Large intestine (tissue), 3 donors: Measurements from ENCODE around the gene CIT. TPM values are rescaled to one million over a fixed set of nuclear protein-coding genes. Genes with fewer than 3 reads are reported as not detected.

Experiments used
- DNase-seq, 2 donors: peaks; one replicate each; pipeline versions ENCODE4 v3.0.0 to v3.0.0-alpha.2; 2013
- H3K27ac ChIP-seq: one replicate; pipeline ENCODE4 v1.5.1; 2013; ENCODE audit warnings: low read length
- H3K27me3 ChIP-seq: 2 replicates; pipeline ENCODE4 v1.6.1; 2013; ENCODE audit warnings: low read length; ENCODE audit not compliant: control insufficient read depth, insufficient read depth
- H3K36me3 ChIP-seq: 2 replicates; pipeline ENCODE4 v1.6.1; 2013; ENCODE audit warnings: low read length; ENCODE audit not compliant: control insufficient read depth, insufficient read depth
- H3K4me1 ChIP-seq: one replicate; pipeline ENCODE4 v1.6.1; 2013; ENCODE audit warnings: low read length; ENCODE audit not compliant: control insufficient read depth, insufficient read depth
- H3K4me3 ChIP-seq: one replicate; pipeline ENCODE4 v1.5.1; 2013; ENCODE audit warnings: low read length
- H3K9me3 ChIP-seq: one replicate; pipeline ENCODE4 v1.6.1; 2013; ENCODE audit warnings: mild to moderate bottlenecking, low read depth, low read length, moderate library complexity; ENCODE audit not compliant: control insufficient read depth
- WGBS: methylation state at CpG from one replicate; pipeline ENCODE4 v1.1.5; 2013; ENCODE audit warnings: low lambda C conversion rate; ENCODE audit not compliant: insufficient coverage; 5-methylcytosine and 5-hydroxymethylcytosine counted together
- polyA plus RNA-seq: library from polyadenylated mRNA; unstranded; fragments of 120-200 nt; gene quantifications from one replicate; pipeline ENCODE4 v1.2.1, GENCODE V29; 2013

The CIT gene
- polyA plus RNA-seq, 1 donor, result 9.4 TPM

DNA sequence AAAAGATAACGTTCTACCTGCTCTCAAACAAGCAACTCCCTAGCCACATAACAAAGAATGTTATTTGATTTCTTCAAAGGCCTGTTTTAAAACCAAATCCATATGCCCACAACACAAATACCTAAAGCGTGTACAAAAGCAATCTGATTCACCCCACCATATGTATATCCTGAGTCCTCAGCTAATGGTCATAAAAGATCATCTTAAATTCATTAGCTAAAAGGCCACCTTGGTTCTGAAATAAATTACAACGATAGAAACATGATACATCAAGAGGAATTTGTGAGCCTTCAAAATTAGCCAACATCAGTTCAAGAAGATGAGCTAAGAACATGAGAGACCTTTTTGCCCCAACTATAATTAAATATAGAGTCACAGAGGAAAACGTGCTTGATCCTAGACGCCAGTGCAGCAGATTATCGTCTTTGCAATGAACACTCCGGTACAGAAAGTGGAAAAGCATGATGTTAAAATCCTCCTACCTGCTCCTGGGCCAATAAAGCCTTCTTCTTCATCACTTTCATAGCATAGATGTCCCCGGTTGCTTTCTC, 20.0 kb downstream of the CIT start:
- WGBS, result 83% methylated on average over 1 of the region's 8 CpGs
- Histone ChIP-seq H3K36me3 (peaks cover 2% of the 10 kb centered on the region), H3K4me3 (no peak overlapping the region), H3K27me3 (no peaks in the 10 kb centered on the region), H3K9me3 (no peaks in the 10 kb centered on the region), H3K4me1 (no peaks in the 10 kb centered on the region), H3K27ac (no peak overlapping the region)
- DNase-seq, result no peak

DNA sequence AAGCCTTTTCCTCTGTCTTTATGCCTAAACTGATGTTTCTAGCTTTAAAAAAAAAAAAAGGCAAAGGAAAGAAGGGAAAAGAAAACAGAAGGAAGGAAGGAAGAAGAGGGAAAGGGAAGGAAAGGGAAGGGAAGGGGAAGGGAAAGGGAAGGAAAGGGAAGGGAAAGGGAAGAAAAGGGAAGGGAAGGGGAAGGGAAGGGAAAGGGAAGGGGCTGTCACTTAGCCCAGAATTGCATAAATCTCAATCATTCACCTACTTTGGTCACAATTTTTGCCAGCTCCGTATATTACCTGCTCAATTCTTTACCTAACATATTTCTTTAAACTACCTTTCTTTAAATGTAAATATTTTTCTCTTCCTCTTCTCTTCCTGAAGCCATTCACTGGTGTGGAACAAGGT, 26.8 kb downstream of the CIT start:
- peaks cover 3% of the 10 kb centered on the region for H3K36me3 ChIP-seq
- H3K4me3 ChIP-seq, result no peak overlapping the region
- no peaks in the 10 kb centered on the region for H3K27me3 ChIP-seq
- H3K4me1 ChIP-seq, result no peaks in the 10 kb centered on the region
- WGBS, result 100% methylated on average over 1 of the region's 1 CpG
- no peak for DNase-seq
- no peak overlapping the region for H3K27ac ChIP-seq
- H3K9me3 ChIP-seq, result no peaks in the 10 kb centered on the region

DNA sequence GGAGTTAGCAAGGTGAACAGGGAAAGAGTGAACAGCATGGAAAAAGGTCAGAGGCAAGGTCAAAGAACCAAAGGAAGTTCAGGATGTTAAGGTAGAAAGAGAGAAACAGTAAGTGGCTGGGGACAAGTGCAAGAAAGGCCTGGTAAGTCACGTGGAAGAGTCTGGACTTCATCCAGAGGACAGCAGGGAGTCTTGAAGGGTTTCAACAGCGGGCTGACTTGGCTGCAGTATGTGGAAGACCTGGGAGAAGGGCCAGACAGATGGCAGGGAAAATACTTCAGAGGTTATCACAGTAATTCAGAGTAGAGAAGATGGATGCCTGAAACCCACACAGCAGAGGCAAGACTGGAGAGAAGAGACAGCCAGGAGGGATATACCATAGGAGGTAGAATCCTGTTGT, 34.0 kb downstream of the CIT start:
- DNase-seq, result no peak
- Histone ChIP-seq H3K27me3 (no peaks in the 10 kb centered on the region), H3K9me3 (no peaks in the 10 kb centered on the region), H3K27ac (no peak overlapping the region), H3K4me3 (no peak overlapping the region), H3K36me3 (peaks cover 5% of the 10 kb centered on the region), H3K4me1 (no peaks in the 10 kb centered on the region)
- no CpG with 5 or more reads among the region's 2 CpGs for WGBS

DNA sequence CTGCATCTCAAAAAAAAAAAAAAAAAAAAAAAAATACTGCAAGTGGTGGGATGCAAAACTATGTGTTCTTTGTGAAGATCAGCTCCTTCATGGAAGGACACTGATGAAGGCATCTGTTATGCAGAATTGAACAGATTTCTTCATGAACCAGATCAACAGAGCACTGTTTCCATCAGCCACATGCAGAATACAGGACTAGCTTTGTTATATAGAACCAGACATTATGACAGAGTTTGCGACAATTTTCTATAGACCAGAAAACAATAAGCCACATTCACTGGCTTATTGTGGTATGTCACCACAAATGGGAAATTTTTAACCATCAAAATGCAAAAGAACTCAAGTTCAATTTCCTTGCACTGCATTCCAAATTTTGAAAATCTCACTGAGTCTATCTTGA, 34.7 kb downstream of the CIT start:
- no peaks in the 10 kb centered on the region for H3K4me1 ChIP-seq
- no peak overlapping the region for H3K4me3 ChIP-seq
- H3K9me3 ChIP-seq, result no peaks in the 10 kb centered on the region
- no peak overlapping the region for H3K27ac ChIP-seq
- WGBS, result no CpG with 5 or more reads among the region's 1 CpG
- peaks cover 5% of the 10 kb centered on the region for H3K36me3 ChIP-seq
- DNase-seq, result no peak
- no peaks in the 10 kb centered on the region for H3K27me3 ChIP-seq

DNA sequence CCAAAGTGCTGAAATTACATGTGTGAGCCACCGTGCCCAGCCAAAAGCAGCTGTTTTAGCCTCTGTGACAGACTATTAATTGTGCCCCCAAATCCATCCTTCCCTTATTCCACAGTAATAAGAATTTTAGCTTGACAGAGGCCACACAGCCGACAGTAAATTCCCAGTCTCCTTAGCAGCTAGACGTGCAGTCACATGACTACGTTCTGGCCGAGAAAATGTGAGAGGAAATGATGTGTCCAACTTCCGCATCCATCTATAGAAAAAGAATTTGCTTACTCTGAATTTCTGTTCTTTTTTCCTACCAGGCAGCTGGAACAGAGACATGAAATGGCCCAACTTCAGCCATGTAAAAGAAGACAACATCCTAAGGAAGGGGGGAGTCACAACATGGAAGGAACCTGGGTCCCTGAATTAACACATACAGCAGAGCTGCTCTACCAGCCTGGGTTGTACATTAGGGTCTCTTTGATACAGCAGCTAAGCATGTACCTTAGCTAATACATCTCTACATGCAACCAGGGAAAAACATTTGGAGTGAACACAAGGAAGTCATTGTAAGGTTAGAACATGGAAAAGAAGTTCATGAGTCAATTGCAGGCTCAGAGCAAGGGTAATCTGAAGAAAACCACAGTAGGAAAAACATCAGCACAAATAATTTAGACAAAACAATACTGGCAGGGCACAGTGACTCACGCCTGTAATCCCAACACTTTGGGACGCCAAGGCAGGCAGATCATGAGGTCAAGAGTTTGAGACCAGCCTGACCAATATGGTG, 35.5 kb downstream of the CIT start:
- Histone ChIP-seq H3K36me3 (peaks cover 5% of the 10 kb centered on the region), H3K27me3 (no peaks in the 10 kb centered on the region), H3K27ac (no peak overlapping the region), H3K4me3 (no peak overlapping the region), H3K9me3 (no peaks in the 10 kb centered on the region), H3K4me1 (no peaks in the 10 kb centered on the region)
- no peak for DNase-seq
- WGBS, result no CpG with 5 or more reads among the region's 8 CpGs

DNA sequence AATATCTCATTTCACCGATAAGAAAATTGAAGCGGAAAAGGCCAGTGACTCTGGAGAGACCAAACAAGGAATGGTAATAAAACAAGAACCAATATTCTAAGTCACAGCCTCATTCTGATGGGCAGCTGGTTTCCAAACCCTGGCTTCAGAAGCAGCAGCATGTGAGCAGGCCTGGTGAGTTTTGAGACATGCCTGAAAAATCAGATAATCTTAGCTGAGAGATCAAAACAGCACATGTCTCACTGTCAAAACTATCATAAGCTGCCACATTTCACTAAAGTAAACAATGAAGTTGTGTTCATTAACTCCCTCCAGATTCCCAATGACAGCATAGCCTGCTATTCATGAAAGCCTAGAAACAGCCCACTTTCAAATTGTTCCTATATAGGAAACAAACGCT, 36.5 kb downstream of the CIT start:
- Histone ChIP-seq H3K27me3 (no peaks in the 10 kb centered on the region), H3K27ac (no peak overlapping the region), H3K36me3 (peaks cover 5% of the 10 kb centered on the region), H3K4me1 (no peaks in the 10 kb centered on the region), H3K9me3 (no peaks in the 10 kb centered on the region), H3K4me3 (no peak overlapping the region)
- no peak for DNase-seq
- WGBS, result 100% methylated on average over 1 of the region's 3 CpGs

DNA sequence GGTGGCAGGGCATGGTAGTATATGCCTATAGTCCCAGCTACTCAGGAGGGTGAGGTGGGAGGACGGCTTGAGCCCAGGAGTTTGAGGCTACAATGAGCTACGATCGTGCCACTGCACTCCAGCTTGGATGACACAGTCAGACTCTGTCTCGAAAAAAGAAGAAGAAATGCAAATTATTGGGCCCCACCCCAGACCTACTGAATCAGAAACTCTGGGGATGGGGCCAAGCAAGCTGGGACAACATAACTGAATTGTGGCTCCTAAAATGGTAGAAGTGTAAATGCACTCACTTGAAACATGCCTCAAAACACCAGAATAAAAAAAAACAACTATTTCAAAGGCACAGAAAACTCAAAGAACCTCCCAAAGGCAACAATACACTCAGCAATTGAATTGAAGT, 37.0 kb downstream of the CIT start:
- WGBS, result no CpG with 5 or more reads among the region's 4 CpGs
- Histone ChIP-seq H3K36me3 (peaks cover 5% of the 10 kb centered on the region), H3K4me3 (no peak overlapping the region)

DNA sequence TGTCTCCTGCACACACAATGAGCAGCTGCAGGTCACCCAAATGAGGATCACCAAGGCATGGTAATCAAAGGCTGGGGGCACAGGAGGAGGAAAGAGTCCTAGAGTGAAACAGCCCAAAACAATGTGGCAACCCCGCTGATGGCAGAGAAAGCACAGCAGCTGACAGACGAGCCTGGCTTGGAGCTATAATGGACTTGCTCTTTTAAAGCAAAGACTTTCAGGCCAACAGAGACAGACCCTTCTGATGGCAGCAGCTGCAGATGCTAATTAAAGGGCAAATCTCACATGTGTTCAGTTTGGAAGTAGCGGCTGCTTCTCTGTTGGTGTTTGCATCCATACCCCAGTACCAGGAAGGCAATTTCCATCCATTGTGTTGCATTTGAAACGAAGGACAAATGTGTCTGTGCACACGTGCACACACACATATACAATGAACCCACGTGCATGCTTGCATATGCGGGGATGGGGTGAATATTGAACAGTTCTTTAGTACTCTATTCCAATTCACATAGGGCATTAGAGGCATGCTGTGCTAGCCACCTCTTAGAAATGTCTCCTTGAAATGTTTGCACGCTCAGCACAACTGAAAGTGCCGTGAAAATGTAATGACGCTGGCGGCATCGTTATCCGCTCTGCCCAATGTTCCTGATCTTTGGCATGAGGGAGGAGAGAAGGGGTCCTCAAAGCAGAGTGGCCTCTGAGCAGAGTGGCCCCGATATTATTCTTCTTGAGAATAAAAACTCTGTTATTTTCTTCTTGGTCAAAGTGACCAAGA, 38.1 kb downstream of the CIT start:
- H3K9me3 ChIP-seq, result no peaks in the 10 kb centered on the region
- no peak for DNase-seq
- H3K4me1 ChIP-seq, result no peaks in the 10 kb centered on the region
- no peak overlapping the region for H3K27ac ChIP-seq
- no CpG with 5 or more reads among the region's 14 CpGs for WGBS
- H3K36me3 ChIP-seq, result peaks cover 5% of the 10 kb centered on the region
- no peaks in the 10 kb centered on the region for H3K27me3 ChIP-seq
- no peak overlapping the region for H3K4me3 ChIP-seq

More for the DNA sequence above, 37.0 kb downstream of the CIT start:
- Histone ChIP-seq H3K4me1 (no peaks in the 10 kb centered on the region), H3K9me3 (no peaks in the 10 kb centered on the region), H3K27me3 (no peaks in the 10 kb centered on the region), H3K27ac (no peak overlapping the region)
- DNase-seq, result no peak

DNA sequence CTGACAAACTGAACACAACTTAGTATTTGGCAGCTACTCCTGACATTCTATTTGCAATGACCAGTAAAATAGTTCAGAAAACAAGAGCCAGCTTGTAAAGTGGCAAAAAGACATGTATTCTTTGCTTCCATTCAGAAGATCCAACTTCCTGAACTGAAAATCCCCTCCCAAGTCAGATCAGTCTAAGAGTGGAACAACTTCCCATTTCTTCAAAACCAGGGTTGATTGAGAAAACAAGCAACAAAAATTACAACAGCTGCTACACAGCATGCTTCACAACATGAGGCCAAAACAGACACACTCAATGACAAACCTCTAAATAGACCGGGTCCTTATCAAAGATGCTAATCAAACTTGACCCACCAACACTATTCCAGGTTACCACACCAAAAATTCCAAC, 40.3 kb downstream of the CIT start:
- no peaks in the 10 kb centered on the region for H3K27me3 ChIP-seq
- H3K4me1 ChIP-seq, result no peaks in the 10 kb centered on the region
- H3K36me3 ChIP-seq, result peaks cover 5% of the 10 kb centered on the region
- no peaks in the 10 kb centered on the region for H3K9me3 ChIP-seq
- H3K4me3 ChIP-seq, result no peak overlapping the region
- no peak for DNase-seq
- H3K27ac ChIP-seq, result no peak overlapping the region
- no CpG with 5 or more reads among the region's 1 CpG for WGBS

DNA sequence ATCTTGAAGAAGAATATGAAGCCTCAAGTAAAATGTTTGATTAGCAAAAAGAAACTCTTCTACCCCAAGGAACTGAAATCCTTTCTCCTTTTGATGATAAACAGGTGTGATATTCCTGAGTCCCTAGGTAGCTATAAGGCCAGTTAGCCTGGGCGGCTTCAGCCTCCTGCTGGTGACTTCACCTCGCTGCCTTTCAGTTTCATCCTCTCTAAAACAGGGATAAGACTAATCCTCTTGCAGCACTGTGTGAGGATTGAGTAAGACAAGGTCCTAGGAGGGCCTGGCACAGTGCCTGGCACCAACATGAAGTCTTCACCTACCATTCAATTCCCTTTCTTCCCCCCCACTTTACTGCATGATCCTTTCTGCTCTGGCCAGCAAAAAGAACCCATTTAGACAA, 42.1 kb downstream of the CIT start:
- DNase-seq, result no peak
- Histone ChIP-seq H3K9me3 (no peaks in the 10 kb centered on the region), H3K4me1 (peaks cover 3% of the 10 kb centered on the region), H3K4me3 (no peak overlapping the region), H3K36me3 (no peaks in the 10 kb centered on the region), H3K27ac (no peak overlapping the region), H3K27me3 (no peaks in the 10 kb centered on the region)
- no CpG with 5 or more reads among the region's 2 CpGs for WGBS
